H1 (cell line): ENCODE data around the gene SIGLEC6. TPM values are rescaled to one million over a fixed set of nuclear protein-coding genes. Genes with fewer than 3 reads are reported as not detected.

ENCODE experiments used
- BACH1 ChIP-seq: IDR thresholded peaks from 2 replicates; pipeline ENCODE4 v1.6.1; 2012; ENCODE audit warnings: low read length, improper control_type of control experiment
- BCL11A ChIP-seq, 2 experiments: IDR thresholded peaks; one replicate each; pipeline ENCODE4 v1.6.1; 2011; ENCODE audit warnings: low read depth in 2 of 2, low read length in 2 of 2, mild to moderate bottlenecking in 2 of 2
- RNF2 ChIP-seq: fragments of 200-900, 300-1000 bp; sonication (generic); IDR thresholded peaks from 2 replicates; pipeline ENCODE4 v1.7.1; 2016; ENCODE audit warnings: borderline replicate concordance, low read depth, mild to moderate bottlenecking, antibody characterized with exemption, low read length; ENCODE audit not compliant: poor library complexity, severe bottlenecking; ENCODE audit errors: missing control alignments
- SP1 ChIP-seq: IDR thresholded peaks from 2 replicates; pipeline ENCODE4 v1.6.1; 2011; ENCODE audit warnings: low read depth, low read length
- TAF7 ChIP-seq: optimal IDR thresholded peaks from 2 replicates; pipeline ENCODE3; 2011; ENCODE audit warnings: low read depth, mild to moderate bottlenecking, inconsistent platforms, low read length, moderate library complexity, borderline replicate concordance
- polyA plus RNA-seq, 7 experiments: library from polyadenylated mRNA; depleted of rRNA in 3 of 7; stranded (reverse) in 5 of 7; unstranded in 2 of 7; fragments of >200 nt in 5 of 7; fragments of 200-250 nt in 2 of 7; gene quantifications; 1 replicate in 5 of 7; 2 replicates in 1 of 7; 4 replicates in 1 of 7; pipeline versions ENCODE4 v1.2.1 to v1.2.3, GENCODE V29; 2011 to 2013; ENCODE audit warnings: missing spikeins in 2 of 7, mixed read lengths in 2 of 7
- total RNA-seq: library from RNA; stranded (reverse); fragmentation: NEBNext Ultra II Directional; extraction: Animal tissue kit (Norgen Biotek cat#: 25700); gene quantifications from 2 replicates; pipeline ENCODE4 v1.2.1, GENCODE V29; 2021
- TF ChIP-seq, protein P1 (sequence below): fragments of 300-600 bp; sonication (generic); IDR thresholded peaks from 2 replicates; pipeline ENCODE4 v1.7.1; 2012; ENCODE audit warnings: low read length, moderate library complexity, mild to moderate bottlenecking, inconsistent platforms; ENCODE audit not compliant: insufficient replicate concordance

Gene SIGLEC6
- total and polyA plus RNA-seq, 2 of the 8 experiments (the other 6 are each of a cell fraction or from before 2014, with no cell fraction given), result 0.05 TPM; not detected in 1

- TF ChIP-seq, protein P1, sequence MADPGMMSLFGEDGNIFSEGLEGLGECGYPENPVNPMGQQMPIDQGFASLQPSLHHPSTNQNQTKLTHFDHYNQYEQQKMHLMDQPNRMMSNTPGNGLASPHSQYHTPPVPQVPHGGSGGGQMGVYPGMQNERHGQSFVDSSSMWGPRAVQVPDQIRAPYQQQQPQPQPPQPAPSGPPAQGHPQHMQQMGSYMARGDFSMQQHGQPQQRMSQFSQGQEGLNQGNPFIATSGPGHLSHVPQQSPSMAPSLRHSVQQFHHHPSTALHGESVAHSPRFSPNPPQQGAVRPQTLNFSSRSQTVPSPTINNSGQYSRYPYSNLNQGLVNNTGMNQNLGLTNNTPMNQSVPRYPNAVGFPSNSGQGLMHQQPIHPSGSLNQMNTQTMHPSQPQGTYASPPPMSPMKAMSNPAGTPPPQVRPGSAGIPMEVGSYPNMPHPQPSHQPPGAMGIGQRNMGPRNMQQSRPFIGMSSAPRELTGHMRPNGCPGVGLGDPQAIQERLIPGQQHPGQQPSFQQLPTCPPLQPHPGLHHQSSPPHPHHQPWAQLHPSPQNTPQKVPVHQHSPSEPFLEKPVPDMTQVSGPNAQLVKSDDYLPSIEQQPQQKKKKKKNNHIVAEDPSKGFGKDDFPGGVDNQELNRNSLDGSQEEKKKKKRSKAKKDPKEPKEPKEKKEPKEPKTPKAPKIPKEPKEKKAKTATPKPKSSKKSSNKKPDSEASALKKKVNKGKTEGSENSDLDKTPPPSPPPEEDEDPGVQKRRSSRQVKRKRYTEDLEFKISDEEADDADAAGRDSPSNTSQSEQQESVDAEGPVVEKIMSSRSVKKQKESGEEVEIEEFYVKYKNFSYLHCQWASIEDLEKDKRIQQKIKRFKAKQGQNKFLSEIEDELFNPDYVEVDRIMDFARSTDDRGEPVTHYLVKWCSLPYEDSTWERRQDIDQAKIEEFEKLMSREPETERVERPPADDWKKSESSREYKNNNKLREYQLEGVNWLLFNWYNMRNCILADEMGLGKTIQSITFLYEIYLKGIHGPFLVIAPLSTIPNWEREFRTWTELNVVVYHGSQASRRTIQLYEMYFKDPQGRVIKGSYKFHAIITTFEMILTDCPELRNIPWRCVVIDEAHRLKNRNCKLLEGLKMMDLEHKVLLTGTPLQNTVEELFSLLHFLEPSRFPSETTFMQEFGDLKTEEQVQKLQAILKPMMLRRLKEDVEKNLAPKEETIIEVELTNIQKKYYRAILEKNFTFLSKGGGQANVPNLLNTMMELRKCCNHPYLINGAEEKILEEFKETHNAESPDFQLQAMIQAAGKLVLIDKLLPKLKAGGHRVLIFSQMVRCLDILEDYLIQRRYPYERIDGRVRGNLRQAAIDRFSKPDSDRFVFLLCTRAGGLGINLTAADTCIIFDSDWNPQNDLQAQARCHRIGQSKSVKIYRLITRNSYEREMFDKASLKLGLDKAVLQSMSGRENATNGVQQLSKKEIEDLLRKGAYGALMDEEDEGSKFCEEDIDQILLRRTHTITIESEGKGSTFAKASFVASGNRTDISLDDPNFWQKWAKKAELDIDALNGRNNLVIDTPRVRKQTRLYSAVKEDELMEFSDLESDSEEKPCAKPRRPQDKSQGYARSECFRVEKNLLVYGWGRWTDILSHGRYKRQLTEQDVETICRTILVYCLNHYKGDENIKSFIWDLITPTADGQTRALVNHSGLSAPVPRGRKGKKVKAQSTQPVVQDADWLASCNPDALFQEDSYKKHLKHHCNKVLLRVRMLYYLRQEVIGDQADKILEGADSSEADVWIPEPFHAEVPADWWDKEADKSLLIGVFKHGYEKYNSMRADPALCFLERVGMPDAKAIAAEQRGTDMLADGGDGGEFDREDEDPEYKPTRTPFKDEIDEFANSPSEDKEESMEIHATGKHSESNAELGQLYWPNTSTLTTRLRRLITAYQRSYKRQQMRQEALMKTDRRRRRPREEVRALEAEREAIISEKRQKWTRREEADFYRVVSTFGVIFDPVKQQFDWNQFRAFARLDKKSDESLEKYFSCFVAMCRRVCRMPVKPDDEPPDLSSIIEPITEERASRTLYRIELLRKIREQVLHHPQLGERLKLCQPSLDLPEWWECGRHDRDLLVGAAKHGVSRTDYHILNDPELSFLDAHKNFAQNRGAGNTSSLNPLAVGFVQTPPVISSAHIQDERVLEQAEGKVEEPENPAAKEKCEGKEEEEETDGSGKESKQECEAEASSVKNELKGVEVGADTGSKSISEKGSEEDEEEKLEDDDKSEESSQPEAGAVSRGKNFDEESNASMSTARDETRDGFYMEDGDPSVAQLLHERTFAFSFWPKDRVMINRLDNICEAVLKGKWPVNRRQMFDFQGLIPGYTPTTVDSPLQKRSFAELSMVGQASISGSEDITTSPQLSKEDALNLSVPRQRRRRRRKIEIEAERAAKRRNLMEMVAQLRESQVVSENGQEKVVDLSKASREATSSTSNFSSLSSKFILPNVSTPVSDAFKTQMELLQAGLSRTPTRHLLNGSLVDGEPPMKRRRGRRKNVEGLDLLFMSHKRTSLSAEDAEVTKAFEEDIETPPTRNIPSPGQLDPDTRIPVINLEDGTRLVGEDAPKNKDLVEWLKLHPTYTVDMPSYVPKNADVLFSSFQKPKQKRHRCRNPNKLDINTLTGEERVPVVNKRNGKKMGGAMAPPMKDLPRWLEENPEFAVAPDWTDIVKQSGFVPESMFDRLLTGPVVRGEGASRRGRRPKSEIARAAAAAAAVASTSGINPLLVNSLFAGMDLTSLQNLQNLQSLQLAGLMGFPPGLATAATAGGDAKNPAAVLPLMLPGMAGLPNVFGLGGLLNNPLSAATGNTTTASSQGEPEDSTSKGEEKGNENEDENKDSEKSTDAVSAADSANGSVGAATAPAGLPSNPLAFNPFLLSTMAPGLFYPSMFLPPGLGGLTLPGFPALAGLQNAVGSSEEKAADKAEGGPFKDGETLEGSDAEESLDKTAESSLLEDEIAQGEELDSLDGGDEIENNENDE, result no peak
- TF ChIP-seq BCL11A (IDR thresholded peaks at IDR 0.05; ENCODE audit: low read depth in 2 of 2, low read length in 2 of 2), result no peak
- TF ChIP-seq BACH1, result no peak
- no peak for TF ChIP-seq RNF2
- no peak for TF ChIP-seq SP1
- TF ChIP-seq TAF7, result no peak
Observed at GRCh38 chr19:51530616-51531015, 854 bp downstream of the SIGLEC6 start (continued).
